ENCODE data around the gene BCL2L1.

- TF ChIP-seq CTCF (IDR thresholded peaks at IDR 0.05) (no peak), EP300 (IDR thresholded peaks at IDR 0.05) (no peak), POLR2A (IDR thresholded peaks at IDR 0.05) (no peak)
Observed at GRCh38 chr20:31708736-31709534, 13.7 kb downstream of the BCL2L1 start.

Data from tibial nerve (tissue), 4 donors.